ENCODE results near the gene STAT6. TPM values are rescaled to one million over a fixed set of nuclear protein-coding genes. Genes with fewer than 3 reads are reported as not detected.

Gene STAT6, protein sequence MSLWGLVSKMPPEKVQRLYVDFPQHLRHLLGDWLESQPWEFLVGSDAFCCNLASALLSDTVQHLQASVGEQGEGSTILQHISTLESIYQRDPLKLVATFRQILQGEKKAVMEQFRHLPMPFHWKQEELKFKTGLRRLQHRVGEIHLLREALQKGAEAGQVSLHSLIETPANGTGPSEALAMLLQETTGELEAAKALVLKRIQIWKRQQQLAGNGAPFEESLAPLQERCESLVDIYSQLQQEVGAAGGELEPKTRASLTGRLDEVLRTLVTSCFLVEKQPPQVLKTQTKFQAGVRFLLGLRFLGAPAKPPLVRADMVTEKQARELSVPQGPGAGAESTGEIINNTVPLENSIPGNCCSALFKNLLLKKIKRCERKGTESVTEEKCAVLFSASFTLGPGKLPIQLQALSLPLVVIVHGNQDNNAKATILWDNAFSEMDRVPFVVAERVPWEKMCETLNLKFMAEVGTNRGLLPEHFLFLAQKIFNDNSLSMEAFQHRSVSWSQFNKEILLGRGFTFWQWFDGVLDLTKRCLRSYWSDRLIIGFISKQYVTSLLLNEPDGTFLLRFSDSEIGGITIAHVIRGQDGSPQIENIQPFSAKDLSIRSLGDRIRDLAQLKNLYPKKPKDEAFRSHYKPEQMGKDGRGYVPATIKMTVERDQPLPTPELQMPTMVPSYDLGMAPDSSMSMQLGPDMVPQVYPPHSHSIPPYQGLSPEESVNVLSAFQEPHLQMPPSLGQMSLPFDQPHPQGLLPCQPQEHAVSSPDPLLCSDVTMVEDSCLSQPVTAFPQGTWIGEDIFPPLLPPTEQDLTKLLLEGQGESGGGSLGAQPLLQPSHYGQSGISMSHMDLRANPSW
- 127 TPM for polyA plus RNA-seq (ENCODE audit: insufficient read length)
- long read RNA-seq, donor 1, full-length matches to known transcripts = 5 of 39 reads
- long read RNA-seq, donor 1, partial matches to known transcripts = 34 of 39 reads
- long read RNA-seq, donor 1, other reads (novel, unspliced or antisense) = 0 of 39 reads
- long read RNA-seq, donor 2, partial matches to known transcripts = 47 of 52 reads
- long read RNA-seq, donor 2, other reads (novel, unspliced or antisense) = 0 of 52 reads
- long read RNA-seq, donor 3, full-length matches to known transcripts = 6 of 182 reads
- long read RNA-seq, donor 3, partial matches to known transcripts = 167 of 182 reads
- long read RNA-seq, donor 3, other reads (novel, unspliced or antisense) = 9 of 182 reads
- long read RNA-seq, donor 4, partial matches to known transcripts = 0 of 1 reads
- long read RNA-seq, donor 4, other reads (novel, unspliced or antisense) = 0 of 1 reads
- long read RNA-seq, donor 5, transcript STAT6-224 (3 exons, 1,569 nt) = major isoform, 8 of 51 reads
- long read RNA-seq, donor 5, partial matches to known transcripts = 41 of 51 reads
- long read RNA-seq, donor 5, other reads (novel, unspliced or antisense) = 0 of 51 reads
- long read RNA-seq, donor 6, full-length matches to known transcripts = 4 of 117 reads
- long read RNA-seq, donor 6, partial matches to known transcripts = 99 of 117 reads
- long read RNA-seq, donor 6, other reads (novel, unspliced or antisense) = 14 of 117 reads
- long read RNA-seq, donor 7, full-length matches to known transcripts = 5 of 227 reads
- long read RNA-seq, donor 7, partial matches to known transcripts = 222 of 227 reads
- long read RNA-seq, donor 7, other reads (novel, unspliced or antisense) = 0 of 227 reads
- long read RNA-seq, donor 8, partial matches to known transcripts = 11 of 14 reads
- long read RNA-seq, donor 8, other reads (novel, unspliced or antisense) = 0 of 14 reads

DNA sequence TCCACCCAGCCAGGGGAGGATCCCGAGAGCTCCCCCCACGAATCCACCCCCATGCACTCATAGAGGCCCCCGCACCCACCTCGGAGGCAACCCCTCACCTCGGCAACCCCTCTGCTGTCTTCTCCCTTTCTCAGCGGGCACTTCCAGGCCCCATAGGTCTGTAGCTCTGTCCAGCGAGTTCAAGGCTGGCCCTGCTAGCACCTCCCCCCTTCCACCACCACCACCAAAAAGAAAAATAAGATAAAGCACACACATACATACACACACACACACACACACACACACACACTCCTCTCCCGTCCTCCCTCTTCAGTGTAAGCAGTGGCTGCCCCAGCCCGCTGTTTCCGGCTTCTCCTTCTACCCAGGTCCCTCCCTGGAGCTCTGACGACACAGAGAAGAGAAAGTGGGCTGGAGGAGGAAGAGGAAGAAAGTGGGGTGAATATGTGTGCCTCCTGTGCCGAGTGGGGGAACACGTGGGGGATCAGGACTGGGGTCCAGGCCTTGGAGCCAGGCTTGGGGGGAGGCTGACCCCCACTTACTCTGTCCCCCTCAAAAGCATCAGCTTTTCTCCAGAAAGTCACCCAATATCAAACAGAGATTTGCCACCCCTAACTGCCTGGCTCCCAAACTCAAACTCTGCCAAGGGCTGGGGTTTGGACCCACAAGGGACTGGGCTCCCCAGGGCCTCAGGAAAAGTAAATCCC, at the start of gene STAT6:
TSS of gene STAT6 (minus strand) at position 332 of the 704 bp plus-strand sequence. CDS start 3,084 bp downstream, outside the sequence.
- no peak for DNase-seq

DNA sequence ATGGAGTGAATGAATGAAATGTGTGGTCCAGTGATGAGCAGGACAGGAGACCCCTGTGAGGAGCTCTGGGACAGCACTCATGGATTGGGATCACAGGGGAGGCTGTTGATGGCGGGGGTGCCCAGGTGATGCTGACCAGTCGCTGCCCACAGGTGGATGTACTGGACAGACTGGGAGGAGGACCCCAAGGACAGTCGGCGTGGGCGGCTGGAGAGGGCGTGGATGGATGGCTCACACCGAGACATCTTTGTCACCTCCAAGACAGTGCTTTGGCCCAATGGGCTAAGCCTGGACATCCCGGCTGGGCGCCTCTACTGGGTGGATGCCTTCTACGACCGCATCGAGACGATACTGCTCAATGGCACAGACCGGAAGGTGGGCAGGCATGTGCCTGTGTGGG, 49.6 kb upstream of the STAT6 start:
- DNase-seq = no peak

DNA sequence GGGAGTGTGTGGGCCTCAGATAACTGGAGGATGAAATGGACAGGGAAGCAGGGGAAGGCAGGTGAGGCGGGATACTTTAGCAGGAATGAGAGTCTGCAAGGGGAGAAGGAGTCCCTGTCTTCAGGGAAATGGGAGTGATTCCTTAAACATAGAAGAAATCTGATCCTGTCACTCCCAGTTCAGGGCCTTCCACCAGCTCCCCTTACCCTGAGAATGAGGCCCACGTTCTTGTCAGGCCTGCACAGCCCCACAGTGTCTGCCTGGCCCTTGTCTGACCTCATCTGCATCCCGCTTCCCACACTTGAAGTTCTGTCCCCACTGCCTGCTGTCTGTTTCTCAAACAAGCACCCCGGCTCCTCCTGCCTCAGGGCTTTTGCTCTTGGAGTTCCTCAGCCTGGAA, 48.9 kb upstream of the STAT6 start:
- no peak for DNase-seq

DNA sequence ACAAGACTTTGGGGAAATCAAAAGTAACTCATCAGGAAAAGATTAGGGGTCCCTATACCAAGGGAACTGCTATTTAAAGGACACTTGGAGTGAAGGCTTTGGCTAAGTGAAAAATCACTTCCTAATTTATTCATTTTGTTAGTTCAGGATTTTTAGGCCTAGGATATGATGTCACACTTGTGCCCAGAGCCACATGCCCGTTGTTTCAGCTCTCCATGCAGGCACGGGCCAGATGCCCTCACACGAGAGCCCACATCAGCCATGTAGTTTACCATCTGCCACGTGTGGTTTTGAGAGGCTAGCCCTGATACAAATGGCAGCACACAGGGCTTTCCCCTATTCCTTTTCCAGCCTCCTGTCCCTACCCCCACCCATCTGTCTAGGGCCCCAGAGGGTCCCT, 48.1 kb upstream of the STAT6 start:
- DNase-seq = no peak

DNA sequence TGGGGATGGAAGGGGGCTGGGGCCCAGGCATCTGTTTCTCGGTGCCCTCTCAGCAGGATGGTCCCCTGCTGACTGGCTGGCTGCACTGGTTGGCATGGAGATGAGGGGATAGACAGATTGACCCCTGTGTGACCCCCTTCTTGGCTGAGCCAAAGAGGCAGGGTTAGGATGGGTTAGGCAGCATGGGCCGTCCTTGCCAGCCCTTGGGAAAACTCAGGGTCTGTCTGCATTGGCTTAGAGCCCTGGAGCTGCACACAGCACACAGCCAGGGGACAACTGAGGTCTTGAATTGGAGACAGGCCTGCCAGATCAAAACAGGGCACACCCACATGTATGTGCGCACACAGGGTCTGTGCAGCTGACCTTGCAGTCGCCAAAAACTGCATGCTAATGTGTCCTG, 47.5 kb upstream of the STAT6 start:
- DNase-seq = no peak

DNA sequence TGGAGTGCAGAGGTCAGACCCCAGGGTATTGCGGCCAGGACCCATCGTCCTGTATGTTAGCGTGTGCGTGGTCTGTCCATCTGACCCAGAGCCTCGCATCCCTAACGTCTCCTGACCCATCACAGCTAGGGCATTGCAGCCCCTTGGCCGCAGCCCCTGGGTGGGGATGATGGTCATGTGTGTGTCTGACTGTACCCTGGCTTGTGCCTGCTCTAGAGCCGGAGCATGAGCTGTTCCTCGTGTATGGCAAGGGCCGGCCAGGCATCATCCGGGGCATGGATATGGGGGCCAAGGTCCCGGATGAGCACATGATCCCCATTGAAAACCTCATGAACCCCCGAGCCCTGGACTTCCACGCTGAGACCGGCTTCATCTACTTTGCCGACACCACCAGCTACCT, 47.0 kb upstream of the STAT6 start:
- DNase-seq = no peak

DNA sequence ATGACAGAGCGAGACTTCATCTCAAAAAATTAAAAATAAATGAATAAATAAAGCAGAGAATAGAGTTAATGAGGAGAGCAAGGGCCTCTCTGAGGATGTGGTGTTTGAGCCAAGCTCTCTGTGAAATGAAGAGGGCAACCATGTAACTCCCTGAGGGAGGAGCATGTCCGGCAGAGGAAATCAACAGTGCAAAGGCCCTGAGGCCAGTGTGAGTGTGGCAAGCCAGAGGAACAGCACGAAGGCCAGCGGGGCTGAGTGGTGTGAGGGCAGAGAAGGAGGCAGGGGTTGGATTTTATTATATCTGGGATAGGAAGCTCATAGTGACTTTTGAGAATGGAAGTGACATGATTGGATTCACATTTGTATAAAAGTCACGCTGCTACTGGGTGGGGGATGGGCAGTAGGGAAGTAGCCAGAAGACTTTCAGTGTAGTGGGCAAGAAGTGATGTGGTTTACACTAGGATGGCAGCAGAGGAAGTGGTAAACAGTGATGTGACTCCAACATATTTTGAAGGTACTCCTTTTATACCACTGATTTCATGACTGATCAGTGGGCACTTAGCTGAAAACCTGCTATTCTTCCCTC, 46.5 kb upstream of the STAT6 start:
- no peak for DNase-seq

DNA sequence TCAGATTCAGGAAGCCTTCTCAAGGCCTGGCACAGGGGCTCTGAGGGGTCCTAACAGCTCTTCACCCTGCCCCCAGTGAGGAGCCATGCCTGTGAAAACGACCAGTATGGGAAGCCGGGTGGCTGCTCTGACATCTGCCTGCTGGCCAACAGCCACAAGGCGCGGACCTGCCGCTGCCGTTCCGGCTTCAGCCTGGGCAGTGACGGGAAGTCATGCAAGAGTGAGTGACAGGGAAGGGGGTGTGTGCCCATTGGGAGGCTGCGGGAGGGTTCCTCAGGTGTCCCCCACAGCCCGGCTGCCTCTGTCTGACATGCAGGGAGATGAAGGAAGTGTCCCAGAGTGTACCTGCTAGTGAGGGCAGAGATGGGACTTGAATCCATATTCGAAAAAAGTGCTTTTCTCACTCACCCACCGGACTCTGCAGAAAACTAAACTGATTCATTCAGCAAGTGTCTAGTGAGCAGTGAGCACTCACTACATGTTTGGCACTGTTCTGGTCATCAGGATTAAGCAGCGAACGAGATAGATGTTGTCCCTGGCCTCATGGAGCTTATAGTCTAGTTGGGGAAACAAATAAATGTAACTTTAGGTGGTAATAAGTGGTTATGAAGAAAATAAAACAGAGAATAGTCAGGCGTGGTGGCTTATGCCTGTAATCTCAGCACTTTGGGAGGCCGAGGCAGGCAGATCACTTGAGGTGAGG, 45.7 kb upstream of the STAT6 start:
- DNase-seq = no peak

DNA sequence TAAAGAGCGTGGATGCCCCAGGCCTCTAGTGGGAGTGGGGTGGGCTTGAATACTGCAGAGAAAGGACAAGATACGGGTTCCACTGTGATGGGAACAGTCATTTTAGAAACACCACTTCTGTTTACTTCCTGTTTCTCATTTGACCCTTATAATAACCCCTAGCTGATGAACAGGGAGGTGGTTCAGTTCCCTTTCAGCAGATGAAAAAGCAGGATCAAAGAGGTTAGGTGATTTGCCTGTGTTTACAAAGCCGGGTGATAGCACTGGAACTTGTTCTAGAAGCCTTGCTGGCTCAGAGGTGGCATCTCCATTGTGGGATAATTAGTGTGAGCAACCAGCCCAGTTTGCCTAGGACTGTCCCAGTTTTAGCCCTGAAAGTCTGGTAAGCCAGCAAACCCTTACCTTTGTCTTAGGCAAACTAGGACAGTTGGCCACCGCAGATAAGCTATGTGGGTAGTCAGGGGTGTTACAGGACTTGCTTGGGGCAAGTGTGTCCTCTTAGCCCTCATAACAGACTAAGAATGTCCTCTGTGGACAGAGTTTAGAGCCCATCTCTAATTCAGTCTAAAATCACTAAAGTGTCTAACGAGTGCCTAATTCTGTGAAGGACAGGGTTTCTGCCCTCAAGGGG, 43.8 kb upstream of the STAT6 start:
- DNase-seq = no peak

DNA sequence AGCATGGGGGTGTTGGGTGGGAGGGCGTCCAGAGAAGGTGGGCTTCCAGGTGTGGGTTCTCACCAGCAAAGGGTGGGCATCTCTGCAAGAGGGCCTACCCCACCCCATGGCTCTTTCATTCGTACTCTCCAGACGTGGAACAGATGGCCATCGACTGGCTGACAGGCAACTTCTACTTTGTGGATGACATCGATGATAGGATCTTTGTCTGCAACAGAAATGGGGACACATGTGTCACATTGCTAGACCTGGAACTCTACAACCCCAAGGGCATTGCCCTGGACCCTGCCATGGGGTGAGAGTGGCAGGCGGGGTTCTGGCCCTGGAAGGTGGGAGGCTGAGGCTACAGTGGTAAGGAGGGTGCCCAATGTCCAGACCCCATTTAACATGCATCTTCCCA, 42.9 kb upstream of the STAT6 start:
- no peak for DNase-seq

DNA sequence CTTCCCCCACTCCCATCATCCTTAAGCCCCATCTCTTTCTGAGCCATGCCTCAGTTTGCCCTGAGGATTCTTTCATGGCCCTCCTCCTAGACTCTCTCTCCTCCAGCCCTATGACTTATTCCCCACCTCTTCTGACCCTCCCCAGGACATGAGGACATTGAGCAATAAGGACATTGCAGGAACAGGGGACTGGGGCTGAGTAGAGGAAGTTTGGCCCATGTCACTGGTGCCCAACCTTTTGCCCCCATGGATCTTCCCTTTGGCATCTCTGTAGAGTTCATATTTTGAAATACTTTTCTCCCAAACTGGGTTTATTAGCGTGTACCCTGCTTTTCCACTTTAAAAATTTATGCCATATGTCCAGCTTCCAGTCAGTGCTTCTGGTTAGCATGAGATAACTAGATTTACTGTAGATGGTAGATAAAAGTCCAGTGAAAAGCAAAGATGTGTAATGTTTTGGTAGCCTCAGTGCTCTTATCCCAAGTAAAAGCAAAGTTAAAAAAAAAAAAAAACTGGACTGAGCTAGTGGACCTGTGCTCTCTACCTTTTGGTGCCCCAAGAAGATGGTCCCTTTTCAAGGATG, 42.3 kb upstream of the STAT6 start:
- no peak for DNase-seq

DNA sequence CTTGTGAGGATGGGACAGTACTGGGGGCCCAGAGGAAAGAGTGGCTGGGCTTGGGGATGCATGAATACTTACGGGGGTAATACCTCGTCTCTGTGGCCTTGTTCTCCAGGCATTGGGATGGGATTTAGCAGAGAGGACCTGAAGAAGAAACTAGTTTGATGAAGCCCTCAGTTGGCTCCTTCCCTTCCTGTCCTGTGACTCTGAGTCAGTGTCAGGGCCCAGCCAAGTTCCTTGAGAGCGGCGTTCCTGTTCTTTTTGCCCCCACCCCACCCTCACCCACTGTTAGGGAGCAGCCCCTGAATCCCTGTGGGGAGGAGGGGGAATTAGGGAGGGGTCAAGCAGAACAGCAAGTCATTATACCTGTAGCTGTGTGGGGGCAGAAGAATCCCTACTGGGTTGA, 41.5 kb upstream of the STAT6 start:
- DNase-seq = no peak

DNA sequence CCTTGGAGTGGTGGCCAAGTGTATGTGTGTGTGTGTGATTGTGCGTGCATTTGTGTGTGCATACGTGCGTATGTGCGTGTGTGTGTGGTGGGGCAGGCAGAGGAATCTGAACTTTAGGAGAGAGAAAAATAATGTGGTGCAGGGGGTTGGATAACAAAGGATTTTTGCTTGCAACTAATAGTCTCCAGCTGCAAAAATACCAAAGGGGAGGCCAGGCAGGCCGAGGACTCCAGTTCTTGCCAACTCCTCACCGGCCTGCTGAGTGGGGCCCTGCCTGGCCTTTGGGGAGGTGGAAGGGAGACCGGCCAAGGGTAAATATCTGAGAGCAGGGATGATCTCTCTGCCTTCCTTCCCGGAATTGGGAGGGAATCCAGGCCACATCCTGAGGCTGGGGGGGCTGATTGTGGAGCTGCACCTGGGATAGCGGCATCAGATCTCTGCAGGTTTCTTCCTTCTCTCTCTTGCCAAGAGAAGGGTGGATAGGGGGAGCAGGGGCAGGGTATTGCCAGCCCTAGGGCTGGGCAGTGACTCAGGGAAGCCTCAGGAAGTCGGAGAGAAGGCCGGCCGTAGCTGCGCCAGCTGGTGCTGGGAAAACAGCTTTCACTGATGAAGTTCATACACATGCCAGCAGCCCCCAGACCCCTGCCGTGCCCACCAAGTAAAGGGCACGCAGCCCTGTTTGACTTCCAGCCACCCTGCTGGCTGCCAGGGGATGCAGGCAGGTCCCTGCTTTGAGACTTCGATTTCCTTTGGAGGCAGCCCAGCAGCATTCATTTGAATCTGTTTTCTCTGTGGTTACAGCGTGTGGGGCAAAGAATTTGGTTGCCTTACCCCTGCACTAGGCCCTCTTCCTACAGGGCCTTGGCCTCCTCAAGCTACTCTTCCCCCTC, 40.8 kb upstream of the STAT6 start:
- DNase-seq = no peak

DNA sequence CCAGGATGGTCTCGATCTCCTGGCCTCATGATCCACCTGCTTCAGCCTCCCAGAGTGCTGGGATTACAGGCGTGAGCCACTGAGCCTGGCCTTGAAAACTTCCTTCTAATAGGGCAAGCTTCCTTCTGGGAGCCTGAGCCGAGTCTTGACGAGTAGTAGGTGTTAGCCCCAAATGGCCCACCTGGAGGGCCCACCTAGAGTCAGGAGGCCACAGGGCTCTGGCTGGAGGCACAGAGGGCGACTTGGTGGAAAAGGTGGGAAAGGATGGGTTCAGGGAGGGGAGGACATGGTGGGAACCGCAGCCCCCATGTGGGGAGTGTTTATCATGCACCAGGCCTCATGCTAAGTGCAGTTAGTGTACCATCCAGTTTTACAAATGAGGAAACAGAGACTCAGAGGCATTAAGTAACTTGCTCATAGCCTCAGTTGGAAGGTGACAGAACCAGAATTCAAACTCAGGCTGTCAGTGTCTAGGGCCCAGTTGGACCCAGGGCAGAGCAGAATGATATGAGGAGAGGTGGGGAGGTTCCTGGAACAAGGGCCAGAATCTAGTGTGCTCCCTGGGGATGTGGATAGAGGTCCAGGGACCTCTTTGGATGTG, 39.3 kb upstream of the STAT6 start:
- DNase-seq = no peak

DNA sequence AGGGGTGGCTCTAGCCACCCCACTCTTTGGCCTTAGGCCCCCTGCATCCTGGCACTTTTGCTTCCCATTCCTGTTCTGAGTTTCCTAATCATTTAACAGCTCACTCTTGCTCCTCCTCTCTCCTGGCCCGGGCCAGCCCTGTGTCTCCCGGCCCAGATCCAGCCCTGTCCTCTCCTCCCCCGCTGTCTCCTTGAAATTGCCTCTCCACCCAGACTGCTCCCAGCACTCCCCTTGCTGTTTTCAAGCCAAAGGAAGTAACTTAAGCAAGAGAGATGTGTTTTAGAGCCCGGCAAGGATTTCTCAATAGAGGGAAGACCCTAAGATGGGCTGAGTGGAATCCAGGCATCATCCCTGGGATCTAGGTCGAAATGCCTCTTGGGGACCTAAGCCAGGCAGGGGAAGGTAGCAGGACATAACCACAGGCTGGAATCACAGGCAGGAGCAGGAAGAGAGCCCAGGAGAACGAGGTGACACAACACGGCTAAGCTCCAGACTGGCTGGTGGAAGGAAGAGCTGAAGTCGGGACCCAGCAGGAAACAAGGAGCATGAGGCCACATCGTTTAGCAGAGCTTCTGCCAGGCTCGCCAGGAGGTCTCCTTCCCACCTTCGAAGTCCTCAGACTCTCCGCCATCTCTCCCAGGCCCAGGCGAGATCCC, 38.2 kb upstream of the STAT6 start:
- no peak for DNase-seq

DNA sequence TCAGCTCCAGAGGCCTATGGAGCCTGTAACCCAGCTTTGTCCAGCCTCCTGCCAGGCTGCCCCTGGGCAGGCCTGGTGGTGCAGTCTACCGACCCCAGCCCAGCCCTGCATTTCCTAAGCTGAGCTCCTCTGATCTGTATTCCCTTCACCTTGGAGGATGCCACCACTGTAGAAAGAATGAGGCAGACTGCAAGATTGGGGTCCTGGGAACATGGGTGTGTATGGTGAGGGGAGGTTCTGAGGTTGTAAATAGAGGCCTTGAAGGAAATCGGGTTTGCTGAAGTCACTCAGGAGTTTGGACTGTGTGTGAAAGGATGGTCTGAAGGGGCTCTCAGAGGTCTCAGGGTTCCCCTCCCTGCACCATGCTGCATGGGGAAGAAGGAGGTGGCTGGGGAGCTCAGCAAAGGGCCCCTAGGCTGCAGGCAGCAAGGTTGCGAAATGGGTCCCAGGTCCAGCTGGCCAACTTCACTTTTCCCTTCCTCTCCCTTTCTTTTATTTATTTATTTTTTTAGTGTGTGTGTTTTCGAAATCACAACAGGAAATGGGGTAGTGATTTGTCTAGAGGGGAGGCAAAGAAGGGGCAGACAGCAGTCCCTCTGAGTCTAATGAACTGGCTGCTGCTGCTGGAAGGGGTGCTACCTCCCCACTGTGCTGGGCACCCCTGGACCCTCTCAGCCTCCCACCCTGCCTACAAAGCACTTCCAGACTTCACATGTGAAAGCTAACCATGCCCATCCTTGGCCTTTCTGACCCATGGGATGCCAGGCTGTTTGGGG, 37.5 kb upstream of the STAT6 start:
- DNase-seq = no peak
